ENCODE results near the gene ITK.

The ITK gene

DNA sequence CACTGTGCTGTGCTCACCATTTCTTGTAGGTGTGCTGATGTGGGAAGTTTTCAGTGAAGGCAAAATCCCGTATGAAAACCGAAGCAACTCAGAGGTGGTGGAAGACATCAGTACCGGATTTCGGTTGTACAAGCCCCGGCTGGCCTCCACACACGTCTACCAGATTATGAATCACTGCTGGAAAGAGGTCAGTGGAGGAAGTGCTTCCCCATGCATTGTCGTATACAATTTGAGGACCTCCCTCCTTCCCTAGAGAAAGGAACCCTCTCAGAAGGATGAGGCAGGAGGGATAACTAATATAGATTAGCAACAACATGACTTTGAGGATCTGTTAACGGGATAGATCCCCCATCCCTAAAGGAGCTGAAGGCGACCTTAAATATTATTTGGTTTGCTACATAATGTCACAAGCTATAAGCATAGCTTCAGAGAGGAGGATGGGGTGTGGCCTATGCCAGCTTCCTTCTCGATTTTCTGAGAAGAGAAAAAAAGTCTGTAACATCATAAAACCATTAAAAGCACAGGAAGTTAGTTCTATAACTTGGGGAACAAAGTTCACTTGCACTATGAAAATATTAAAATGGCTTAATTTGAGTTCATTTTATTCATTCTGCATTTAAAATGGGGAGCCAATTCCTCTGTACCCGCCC is 68.3 kb downstream of the ITK start:
- peak; percentile 58 for DNase-seq

- peak; percentile 81 for DNase-seq
Observed at GRCh38 chr5:157252711-157253465, 72.2 kb downstream of the ITK start.

DNA sequence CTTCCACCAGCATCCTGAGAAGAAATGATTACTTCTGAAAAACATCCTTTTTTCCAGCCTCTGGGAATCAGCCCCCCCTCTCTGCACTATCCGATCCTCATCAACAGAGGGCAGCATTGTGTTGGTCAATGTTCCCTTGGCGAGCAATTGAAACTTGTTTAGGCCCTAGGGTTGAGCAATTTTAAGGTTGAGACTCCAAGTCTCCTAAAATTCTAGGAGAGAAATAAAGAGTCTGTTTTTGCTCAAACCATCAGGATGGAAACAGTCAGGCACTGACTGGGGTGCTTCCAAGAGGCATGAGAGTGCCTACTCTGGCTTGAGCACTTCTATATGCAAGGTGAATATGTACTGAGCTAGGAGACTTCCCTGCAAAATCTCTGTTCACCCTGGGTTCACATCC is 72.9 kb downstream of the ITK start:
- DNase-seq, result no peak

DNA sequence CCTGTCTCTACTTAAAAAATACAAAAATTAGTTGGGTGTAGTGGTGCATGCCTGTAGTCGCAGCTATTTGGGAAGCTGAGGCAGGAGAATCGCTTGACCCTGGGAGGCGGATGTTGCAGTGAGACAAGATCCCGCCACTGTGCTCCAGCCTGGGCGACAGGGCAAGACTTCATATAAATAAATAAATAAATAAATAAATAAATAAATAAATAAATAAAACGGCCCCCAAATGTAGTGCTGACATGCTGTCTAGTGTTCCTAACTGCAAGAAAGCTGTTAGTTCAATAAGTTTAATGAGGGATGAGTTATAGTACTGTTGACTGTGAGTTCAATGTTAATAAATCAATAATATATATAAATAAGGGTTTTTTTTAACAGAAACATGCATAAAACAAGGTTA is 77.8 kb downstream of the ITK start:
- DNase-seq, result no peak

DNA sequence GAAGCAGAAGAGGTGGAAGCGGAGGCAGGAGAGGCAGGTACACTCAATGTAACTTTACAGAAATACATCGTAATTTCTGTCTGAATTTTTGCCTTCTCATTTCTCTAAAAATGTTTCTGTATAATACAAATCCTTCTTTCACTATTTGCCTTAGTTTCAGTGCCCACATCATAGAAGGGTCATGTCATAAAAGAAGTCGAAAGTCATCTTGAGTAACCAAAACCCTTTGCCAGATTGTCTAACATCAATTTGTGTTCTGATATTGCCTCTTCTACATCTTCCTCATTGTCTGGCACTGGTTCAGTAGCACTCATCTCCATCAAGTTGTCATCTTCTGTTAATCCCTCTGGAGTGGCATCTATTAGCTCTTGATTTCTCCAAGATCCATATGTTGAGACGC is 79.1 kb downstream of the ITK start:
- no peak for DNase-seq

DNA sequence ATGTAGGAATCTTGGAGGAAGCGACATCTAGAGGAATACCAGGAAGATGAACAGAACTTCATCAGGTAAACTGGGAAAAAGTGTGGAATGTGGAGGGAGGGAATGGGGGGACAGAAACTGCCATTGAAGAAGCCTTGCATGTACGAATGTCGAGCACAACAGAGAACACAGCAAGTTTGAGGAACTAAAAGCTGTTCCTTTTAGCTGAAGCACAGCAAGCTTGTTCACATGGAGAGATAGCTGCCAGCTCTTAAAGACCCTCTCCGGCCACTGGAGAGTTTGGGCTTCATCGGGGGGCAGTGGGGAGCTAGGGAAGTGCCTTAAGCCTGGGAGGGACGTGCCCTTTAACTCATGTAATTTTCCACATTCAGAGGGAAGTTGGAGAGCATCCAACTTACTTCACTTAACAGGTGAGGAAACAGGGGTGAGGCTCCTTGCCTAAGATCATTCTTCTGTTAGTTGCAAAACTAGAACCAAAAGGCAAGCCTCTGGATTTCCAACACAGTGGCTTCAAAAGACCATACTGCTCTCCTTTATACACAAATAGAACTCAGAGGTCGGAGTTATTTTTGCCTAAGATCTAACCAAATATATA is 83.0 kb downstream of the ITK start:
- no peak for DNase-seq

DNA sequence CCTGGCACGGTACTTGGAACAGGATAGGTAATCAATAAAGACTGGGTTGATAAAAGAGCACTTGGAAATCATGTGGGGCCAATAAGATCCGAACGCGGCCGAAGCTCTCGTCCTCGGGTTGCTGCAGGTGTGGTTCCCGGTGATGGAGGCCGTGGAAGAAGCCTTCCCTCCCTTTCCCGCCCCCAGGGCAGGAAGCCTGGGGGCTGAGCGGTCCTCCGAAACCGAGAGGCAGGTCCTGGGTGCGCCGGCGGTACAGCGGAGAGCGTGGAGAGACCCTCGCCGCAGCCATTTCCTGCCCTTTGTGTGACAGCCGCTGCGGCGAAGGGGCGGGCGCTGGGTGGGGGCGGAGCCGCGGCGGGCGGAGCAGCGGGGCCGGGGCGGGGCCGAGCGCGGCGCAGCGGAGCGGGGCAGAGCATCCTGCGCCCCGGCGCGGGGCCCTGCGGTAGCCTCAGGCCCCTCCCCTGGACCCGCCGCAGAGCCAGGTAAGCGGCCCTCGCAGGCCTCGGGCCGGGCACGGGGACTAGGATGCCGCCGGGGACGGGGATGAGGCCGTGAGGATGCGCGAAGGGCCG is 85.2 kb downstream of the ITK start, which contains the start of gene CYFIP2:
TSS of gene CYFIP2 (plus strand) at position 410 of the 572 bp plus-strand sequence. CDS start 19,239 bp downstream, outside the sequence.
- DNase-seq, result peak; percentile 85

DNA sequence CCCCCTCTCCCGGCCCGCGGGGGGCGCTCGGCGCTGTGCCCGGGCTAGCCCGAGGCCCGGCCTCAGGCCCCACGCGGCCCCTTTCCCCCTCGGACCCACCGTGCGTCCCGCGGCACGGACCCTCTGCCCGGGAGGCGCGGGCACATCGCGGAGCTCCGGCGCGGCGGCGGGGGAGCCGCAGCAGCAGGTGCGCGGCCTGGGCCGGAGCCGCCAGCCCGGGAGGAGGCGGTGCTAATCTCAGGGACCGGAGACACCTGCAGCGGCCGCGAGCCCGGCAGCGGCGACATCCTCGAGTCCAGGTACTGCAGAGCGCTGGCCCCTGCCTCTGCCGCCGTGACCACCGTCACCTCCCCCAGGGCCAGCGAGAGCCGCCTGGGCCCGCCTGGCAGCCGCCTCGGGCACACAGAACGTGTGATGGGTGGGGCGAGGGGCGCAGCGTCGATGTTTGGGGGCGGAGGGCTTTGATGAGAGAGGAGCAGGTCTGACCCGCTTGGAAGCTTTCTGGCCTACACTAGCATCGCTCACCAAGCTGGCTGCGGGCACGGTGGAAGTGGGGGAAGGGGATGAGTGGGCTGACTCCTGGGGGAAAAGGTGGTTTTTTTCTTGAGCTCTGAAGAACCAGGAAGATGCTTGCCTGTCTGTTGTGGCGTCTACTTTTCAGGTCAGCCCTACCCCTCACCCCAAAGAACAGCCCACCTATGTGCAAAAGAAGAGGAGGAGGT is 85.8 kb downstream of the ITK start:
- peak; percentile 44 for DNase-seq

DNA sequence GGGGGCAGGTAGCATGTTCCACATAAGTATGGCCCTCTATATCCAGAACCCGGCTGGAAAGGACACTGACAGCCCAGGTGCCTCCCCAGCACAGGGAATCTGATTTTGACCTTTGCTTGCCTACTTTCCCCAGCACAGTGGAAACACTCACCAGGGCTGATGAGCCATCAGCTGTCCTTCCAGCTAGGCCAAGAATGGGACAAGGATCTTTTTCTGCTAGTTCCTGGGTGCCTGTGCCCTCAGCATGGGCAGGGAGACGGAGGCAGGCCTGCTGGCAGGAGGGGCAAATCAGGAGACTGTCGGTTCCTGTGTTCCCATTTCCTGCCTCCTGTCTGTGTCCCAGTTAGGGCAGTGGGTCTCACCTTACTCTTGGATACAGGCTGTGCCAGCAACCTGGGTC is 86.4 kb downstream of the ITK start:
- no peak for DNase-seq

- DNase-seq, result no peak
Observed at GRCh38 chr5:157267761-157268480, 87.3 kb downstream of the ITK start.

DNA sequence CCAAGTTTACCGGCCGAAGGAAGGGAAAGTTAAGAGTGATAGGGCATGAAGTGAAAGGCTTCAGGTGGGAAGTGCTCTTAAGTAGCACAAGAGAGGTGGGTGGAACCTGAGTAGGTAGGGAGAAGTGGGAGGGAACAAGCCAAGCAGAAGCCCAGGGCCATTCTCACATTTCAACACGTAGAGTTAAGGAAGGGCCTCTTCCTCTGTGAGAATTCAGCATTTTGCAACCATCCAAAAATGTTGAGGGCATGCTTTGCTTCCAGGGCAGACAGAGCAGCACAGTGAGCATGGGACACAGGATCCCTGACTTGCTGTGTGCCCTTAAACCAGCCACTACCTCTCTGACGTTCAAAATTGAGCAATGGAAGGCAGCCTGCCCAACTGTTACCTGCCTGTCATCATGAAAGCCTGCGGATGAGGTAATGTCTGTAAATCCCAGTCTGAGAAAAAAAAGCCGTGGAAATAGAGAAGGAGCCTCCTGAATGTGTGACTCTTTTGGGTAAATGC is 88.6 kb downstream of the ITK start:
- no peak for DNase-seq

DNA sequence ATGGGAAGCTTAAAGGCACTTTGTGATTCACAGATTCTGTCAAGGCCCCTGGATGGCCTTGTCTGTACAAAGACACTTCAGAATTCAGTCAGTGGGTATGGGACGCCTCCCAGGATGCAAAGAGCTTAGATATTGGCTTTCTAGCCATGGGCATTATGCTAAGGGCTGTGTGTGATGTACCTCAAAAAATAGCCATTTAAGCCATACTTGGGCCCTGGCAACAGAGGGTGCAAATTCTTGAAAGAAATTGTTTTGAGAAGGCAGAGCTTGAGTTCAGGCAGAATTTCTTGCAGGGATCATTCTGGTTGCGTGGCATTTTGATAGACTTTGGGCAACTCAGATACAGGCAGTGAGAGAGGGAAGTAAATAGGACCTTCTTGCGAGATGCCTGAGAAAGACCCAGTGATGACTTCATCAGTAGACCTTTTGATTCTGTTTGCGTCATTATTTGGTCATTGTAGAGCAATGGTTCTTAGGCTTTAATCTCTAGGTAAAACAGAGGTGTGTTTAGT is 89.2 kb downstream of the ITK start:
- no peak for DNase-seq

GRCh38 chr5:157270771-157271170 is 90.1 kb downstream of the ITK start:
- DNase-seq, result no peak

DNA sequence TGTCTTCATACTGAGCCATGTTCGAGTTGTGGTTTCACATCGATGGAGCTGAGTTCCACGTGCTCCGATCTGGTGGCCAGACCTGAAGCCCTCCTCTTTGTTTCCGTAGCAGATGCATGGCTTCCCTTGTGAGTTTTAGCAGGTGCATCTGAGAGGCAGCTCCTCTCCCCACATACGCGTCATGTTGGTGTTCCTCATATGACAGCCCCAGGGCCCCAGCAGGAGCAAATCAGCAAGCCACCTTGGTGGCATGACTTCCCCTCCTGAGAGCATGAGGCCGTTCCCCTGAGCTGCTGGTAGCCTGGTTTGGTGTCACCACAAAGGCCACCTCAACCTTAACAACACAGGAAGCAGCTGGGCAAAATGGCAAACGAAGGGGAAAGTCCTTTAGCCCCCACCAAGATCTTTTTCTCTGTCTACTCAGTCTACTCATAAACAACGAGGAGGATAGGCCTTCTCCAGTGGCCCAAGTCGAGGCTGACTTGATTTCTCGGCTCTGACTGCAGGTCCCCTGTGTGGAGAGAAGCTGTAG is 91.2 kb downstream of the ITK start:
- peak; percentile 95 for DNase-seq

DNA sequence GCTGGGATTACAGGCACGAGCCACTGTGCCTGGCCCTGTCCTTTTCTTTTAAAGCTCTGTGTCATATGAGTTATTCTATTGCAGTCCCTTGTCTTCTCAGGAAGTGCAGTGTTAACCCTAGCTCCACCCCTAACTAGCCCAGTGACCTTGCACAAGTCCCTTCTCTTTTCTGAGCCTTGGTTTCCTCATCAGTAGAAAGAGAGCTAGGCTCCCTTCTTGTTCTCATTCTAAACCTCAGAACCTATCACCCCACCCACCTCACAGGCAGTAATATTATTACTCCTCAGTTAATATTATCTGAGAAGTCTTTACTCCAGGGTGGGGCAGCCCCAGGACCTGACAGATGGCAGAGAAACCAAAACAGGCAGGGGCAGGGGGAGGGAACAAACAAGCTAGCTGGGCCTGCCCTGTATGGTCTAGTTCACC is 92.5 kb downstream of the ITK start:
- no peak for DNase-seq

GRCh38 chr5:157275403-157275802 is 94.8 kb downstream of the ITK start:
- DNase-seq, result no peak

GRCh38 chr5:157278319-157279037 is 97.8 kb downstream of the ITK start:
- no peak for DNase-seq

DNA sequence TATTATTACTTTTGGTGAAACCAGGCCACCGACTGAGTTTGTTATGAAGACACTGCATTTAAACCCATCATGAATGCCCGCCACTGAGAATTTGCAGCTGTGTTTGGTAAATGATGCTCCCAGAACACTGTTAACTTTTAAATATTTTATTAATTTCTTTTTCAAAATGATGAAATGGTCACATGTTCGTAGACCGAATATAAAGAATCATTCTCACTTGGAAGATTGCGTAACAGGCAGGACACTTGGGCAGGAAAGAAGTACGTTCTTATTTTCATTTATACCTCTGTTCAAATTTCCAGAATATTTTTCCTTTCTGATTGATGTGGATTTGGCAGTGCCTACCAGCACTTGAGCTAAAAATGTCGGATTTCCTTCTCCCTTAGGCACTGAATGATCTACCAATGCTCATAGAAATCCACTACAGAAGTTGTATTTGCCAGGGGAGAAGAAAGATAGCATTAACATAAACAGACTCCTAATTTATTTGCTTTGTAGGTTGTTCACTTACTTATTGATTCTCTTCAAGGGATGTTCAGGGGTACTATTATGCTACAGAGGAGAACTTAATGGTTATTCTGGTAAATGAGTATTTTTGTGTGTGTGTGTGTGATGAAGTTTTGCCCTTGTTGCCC is 99.1 kb downstream of the ITK start:
- DNase-seq, result no peak

- no peak for DNase-seq
Observed at GRCh38 chr5:157280927-157281326, 100.3 kb downstream of the ITK start.

DNA sequence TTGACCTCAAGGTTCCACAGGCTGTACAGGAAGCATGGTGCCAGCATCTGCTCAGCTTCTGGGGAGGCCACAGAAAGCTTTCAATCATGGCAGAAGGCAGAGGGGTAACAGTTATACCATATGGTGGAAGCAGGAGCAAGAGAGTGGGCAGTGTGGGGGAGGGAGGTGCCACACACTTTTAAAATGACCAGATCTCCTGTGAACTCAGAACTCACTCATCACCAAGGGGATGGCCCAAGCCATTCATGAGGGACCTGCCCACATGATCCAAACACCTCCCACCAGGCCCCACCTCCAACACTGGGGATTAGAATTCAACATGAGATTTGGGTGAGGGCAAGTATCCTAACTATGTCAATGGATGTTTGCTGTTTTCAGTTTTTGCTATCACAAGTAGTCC is 101.5 kb downstream of the ITK start:
- no peak for DNase-seq
